CD4-positive, alpha-beta T cell treated with Interleukin-1 beta for 1 hour (primary cell): ENCODE data around the gene PTPRQ.
"Not testable (repeated sequence)": the region's sequence is repeated elsewhere in the genome, so short reads cannot be mapped to it uniquely, and the experiment has no call there.

Experiments used
- DNase-seq, 2 donors: peaks; one replicate each; pipeline ENCODE4 v3.0.0-alpha.2; 2020 to 2022

The PTPRQ gene

GRCh38 chr12:80648881-80649280, 204.8 kb downstream of the PTPRQ start:
- no peak for DNase-seq

- DNase-seq: no peak
These were observed 211.7 kb downstream of the PTPRQ start for GRCh38 chr12:80655751-80656150.

GRCh38 chr12:80659512-80660063, 215.6 kb downstream of the PTPRQ start:
- no peak for DNase-seq

GRCh38 chr12:80662586-80662985, 218.6 kb downstream of the PTPRQ start:
- no peak for DNase-seq

GRCh38 chr12:80670214-80670613, 226.2 kb downstream of the PTPRQ start:
- no peak for DNase-seq

- not testable (repeated sequence) for DNase-seq
These were observed 232.1 kb downstream of the PTPRQ start for GRCh38 chr12:80676042-80676636.

GRCh38 chr12:80676856-80677255, 232.8 kb downstream of the PTPRQ start:
- DNase-seq: no peak

- DNase-seq: no peak
These were observed 234.0 kb downstream of the PTPRQ start for GRCh38 chr12:80677994-80678393.

GRCh38 chr12:80679346-80680131, 235.5 kb downstream of the PTPRQ start:
- no peak for DNase-seq

GRCh38 chr12:80681287-80681686, 237.3 kb downstream of the PTPRQ start:
- no peak for DNase-seq

- DNase-seq: no peak
These were observed 237.8 kb downstream of the PTPRQ start for GRCh38 chr12:80681786-80682185.

GRCh38 chr12:80684077-80684495, 240.1 kb downstream of the PTPRQ start:
- DNase-seq: no peak

GRCh38 chr12:80690090-80690489, 246.1 kb downstream of the PTPRQ start:
- DNase-seq: no peak

GRCh38 chr12:80690513-80690912, 246.5 kb downstream of the PTPRQ start:
- no peak for DNase-seq

- DNase-seq: no peak
These were observed 248.1 kb downstream of the PTPRQ start for GRCh38 chr12:80692114-80692513.

GRCh38 chr12:80697270-80697887, 253.3 kb downstream of the PTPRQ start:
- no peak for DNase-seq

- DNase-seq: no peak
These were observed 254.2 kb downstream of the PTPRQ start for GRCh38 chr12:80698256-80698655.

- no peak for DNase-seq
These were observed 255.0 kb downstream of the PTPRQ start for GRCh38 chr12:80698847-80699542.

GRCh38 chr12:80700327-80700726, 256.3 kb downstream of the PTPRQ start:
- DNase-seq: no peak

- no peak for DNase-seq
These were observed 257.4 kb downstream of the PTPRQ start for GRCh38 chr12:80701388-80701787.

GRCh38 chr12:80702889-80703805, 259.1 kb downstream of the PTPRQ start:
- DNase-seq: no peak

- DNase-seq: no peak
These were observed 260.4 kb downstream of the PTPRQ start for GRCh38 chr12:80704420-80704819.
